GM12801 (cell line): ENCODE measurements around the gene RNASEH2B.

Experiments
- TF ChIP-seq, protein P1 (sequence below): IDR thresholded peaks from one replicate; pipeline ENCODE4 v1.5.1; 2011; ENCODE audit warnings: control low read depth; ENCODE audit not compliant: insufficient read length; ENCODE audit errors: extremely low read depth

Gene RNASEH2B

DNA sequence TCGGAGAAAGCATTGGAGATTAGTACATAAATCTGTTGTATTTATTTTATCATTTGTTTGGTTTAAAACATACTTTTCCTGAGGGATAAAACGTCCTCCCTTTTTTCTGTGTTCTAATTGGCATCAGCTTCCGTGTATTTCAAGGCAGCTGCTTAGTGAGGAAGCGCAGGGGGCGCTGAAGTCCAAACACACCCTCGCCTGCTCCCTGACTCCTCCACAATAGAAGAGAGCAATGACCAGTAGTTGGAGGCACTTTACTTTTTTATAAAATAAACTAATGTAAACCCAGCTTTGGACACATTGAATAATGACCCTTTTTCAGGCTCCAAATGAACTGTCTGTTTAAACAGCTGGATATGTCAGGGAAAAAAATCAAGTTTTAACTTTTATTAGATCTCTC lies 79.9 kb downstream of the RNASEH2B start:
- TF ChIP-seq, protein P1, sequence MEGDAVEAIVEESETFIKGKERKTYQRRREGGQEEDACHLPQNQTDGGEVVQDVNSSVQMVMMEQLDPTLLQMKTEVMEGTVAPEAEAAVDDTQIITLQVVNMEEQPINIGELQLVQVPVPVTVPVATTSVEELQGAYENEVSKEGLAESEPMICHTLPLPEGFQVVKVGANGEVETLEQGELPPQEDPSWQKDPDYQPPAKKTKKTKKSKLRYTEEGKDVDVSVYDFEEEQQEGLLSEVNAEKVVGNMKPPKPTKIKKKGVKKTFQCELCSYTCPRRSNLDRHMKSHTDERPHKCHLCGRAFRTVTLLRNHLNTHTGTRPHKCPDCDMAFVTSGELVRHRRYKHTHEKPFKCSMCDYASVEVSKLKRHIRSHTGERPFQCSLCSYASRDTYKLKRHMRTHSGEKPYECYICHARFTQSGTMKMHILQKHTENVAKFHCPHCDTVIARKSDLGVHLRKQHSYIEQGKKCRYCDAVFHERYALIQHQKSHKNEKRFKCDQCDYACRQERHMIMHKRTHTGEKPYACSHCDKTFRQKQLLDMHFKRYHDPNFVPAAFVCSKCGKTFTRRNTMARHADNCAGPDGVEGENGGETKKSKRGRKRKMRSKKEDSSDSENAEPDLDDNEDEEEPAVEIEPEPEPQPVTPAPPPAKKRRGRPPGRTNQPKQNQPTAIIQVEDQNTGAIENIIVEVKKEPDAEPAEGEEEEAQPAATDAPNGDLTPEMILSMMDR: no peak

DNA sequence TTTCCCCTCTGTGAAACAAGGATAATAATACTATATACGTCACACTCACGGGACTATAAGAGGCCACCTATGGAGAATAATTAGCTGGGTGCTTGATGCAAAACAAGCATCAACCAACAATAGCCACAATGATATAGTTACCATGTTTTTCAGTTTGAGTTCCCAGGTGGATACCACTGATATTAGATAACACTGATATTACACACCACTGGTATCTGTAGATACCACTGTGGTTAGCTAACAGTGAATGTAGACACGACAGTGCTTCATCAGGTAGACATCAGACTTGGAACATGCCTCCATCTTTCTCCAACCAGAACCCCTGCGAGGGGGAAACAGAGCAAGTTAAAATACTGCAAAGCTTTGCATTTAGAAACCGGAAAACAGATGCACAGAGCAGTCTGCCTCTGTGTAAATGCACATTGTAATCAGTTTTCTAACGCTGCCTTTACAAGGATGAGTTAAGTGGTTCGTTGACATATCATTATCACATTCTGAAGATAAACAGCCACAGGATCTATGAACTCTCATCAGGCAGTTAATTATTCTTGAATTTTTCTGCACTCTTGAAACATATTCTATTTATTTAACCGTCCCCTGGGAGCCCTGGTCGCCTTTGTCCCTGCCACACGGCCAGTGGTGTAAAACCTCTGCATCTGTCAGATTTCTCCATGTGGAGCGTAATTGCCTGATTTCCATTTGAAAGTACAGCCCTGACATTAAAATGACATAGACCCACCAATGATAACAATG lies 80.7 kb downstream of the RNASEH2B start:
- TF ChIP-seq, protein P1: no peak

DNA sequence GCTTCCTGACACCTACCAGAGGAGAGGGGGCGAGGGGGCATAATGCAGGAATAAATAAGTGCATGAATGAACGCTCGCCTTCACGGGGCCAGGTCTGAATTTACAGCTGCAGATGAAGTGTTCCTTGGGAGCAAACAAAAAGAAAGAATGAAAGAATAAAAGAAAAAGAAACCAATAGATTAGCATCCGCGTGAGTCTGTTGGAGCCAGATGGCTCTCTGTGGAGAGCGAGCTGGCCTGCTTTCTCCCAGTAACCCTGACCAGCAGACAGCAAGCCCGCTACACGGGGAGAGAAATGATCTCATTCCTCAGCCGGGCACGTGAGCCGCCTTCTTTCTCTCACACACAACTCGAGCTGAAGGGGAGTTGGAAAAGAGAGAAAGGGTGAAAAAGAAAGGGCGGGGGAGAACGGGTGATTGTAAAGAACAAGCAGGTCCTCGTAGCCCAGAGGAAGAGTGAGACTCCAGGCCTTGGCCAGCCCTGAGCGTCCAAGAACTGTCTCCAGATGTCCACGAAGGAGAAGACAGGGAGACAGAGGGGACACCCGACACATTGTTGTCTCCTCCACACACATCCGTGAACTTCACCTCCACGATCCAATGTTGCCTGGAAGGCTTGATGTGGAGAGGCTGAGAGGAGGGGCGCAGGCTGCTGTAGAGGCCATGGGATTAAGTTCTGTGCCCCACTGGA lies 81.4 kb downstream of the RNASEH2B start:
- TF ChIP-seq, protein P1: no peak

DNA sequence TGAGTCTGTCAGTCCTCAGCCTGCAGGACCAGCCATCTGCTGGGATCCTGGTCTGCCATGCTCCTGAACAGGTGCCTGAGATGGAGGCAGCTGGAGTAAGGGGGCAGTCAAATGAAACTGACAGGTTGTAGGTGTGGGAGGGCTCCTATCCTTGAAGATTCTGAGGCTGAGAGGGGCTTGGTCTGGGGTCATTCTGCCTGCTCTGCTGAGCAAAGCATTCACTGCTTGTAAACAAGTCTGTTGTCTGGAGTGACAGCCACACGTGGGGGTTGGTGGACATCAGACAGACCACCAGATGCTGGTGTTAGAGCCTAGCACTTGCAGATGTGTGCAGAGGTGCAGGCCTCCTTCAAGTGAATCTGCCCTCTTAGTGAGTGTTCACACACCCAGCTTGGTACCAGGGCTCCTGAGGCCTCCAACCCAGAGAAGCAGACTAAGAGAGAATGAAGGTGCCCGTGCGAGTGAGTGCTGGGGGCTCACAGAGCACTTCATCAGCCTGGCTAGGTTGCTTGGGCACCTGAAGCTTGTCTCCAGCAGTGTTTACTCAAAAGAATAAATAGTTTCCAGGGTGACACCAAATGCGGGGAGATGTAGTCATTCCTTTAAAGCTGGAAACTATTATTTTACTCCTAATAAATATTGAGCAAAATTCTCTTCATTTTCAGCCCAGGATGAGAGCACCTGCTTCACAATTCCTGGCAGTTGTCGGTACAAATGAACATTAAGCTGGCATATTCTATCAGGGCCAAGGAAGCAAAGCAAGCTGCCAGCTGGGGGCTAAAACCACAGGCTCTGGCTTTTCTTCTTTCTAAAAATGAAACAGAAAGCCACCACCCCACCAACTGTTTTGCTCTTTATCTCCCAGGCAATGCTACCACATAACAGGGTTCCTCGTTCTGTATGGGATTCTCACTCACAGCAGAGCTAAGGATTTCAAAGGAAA lies 82.3 kb downstream of the RNASEH2B start:
- TF ChIP-seq, protein P1: no peak

DNA sequence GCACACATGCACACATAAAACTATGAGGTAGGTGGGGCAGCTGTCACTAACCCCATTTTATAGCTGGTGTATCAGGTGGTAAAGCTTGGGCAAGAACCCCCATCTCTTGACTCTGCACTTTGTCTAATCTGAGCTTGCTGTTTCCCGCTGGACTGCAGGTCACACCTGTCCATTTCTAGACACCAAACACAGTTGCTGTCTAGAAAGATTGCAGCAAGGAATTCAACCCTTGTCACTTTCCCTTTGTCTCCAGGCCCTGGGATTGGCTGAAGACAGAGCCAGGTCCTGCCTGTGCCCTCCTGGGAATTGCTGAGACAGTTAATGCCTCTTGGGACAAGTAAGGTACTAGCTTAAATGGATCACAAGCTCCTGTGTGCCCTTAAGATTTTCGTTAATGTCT lies 83.8 kb downstream of the RNASEH2B start:
- TF ChIP-seq, protein P1: no peak

DNA sequence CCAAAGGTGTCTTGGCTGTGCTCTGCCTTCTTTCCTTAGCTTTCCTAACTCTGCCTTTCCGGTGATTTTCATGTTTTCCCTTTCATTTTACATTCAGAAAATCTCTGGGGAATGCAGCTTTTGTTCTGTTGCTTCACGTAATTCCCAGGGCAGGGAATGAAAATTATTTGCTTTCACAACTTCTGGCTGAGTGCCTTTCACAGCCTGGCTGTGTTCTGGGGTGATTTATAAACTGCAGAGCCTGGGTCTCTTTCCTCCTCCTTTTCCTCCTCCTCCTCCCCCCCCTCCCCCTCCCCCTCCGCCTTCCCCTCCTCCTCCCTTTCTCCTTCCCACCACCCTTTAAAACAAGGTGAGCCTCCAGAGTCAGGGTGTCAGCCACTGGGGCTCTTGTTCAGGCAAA lies 84.3 kb downstream of the RNASEH2B start:
- TF ChIP-seq, protein P1: no peak

DNA sequence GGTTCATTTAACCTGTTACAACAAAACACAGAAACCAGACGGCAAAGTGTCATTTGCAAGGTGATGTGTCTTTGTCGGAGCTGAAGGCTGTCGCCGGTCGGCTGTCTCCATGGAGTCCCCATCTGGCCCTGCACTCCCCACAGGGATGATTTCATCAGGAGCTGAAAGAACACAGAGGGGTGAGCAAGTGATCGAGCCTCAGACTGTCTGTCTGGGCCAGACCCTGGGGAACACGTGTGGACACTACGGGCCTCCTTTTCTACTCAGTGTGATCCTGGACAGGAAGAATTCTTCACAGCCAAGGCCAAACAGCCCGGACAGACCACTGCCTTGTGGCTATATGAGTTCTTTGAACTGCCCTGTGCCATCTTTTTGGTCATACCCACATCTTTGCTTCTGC lies 85.1 kb downstream of the RNASEH2B start:
- TF ChIP-seq, protein P1: no peak
